ENCODE data around the gene KIF18B. TPM values are rescaled to one million over a fixed set of nuclear protein-coding genes. Genes with fewer than 3 reads are reported as not detected.

The KIF18B gene
- total and polyA plus RNA-seq, 2 donors (not counting 3 experiments of a cell fraction or from before 2014, with no cell fraction given), result 24.5 to 50.3 TPM

DNA sequence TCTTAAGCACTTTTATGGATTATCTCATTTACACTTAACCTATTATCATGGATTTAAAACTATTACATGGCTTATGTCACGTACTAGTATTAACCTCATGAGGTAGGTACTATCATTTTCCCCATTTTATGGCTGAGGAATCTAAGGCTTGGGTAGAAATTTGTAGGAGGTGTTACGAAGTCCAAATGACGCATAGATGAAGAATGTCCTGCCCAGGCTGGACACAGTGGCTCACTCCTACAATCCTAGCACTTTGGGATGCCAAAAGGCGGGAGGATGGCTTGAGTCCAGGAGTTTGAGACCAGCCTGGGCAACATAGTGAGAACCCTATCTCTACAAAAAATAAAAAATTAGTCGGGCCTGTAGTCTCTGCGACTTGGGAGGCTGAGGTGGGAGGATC lies 25.4 kb upstream of the KIF18B start:
- intact Hi-C loops (cut with micrococcal nuclease), result no loop called here
- dilution Hi-C loops (cut with MboI; ENCODE audit: extremely low pct_ligation_motif_present, low sequenced_read_pairs), result no loop called here
- Histone ChIP-seq H3K36me3 (ENCODE audit: control insufficient read depth in 2 of 2, extremely low read depth in 1 of 2, insufficient read depth in 2 of 2, low read length in 2 of 2) (no peaks in the 10 kb centered on the region), H3K4me2 (ENCODE audit: insufficient read depth, low read length) (no peak overlapping the region), H2AFZ (ENCODE audit: low read depth, low read length) (no peak overlapping the region), H3K27ac (ENCODE audit: insufficient read depth, low read depth, low read length) (no peak overlapping the region), H3K4me3 (replicated peaks in 1 of 3; ENCODE audit: insufficient read depth in 1 of 3, low read depth in 1 of 3, low read length in 3 of 3) (no peak overlapping the region), H3K4me1 (ENCODE audit: control insufficient read depth, extremely low read depth, insufficient read depth, low read length) (peaks cover 8% of the 10 kb centered on the region), H3K9me3 (replicated peaks; ENCODE audit: control insufficient read depth, insufficient read depth, low read length) (no peaks in the 10 kb centered on the region), H3K9me1 (replicated peaks; ENCODE audit: control insufficient read depth, extremely low read depth, insufficient read depth, low read length) (no peaks in the 10 kb centered on the region), H4K20me1 (replicated peaks; ENCODE audit: control insufficient read depth, extremely low read depth, insufficient read depth, low read length) (no peaks in the 10 kb centered on the region), H3K27me3 (ENCODE audit: control insufficient read depth in 2 of 2, insufficient read depth in 2 of 2, low read length in 2 of 2) (peaks cover 28 to 39% of the 10 kb centered on the region in 2 experiments), H3K9ac (replicated peaks; ENCODE audit: extremely low read depth, insufficient read depth, low read length) (no peak overlapping the region), H3K79me2 (ENCODE audit: control insufficient read depth, insufficient read depth, low read length) (no peaks in the 10 kb centered on the region)
- FAIRE-seq (no peak), DNase-seq (ENCODE audit: low read depth, low spot score) (no peak)
- POLR2A ChIA-PET, result no interaction called here
- CTCF ChIA-PET, result no interaction called here
- TF ChIP-seq MYC (IDR thresholded peaks at IDR 0.05; ENCODE audit: low read depth, low read length) (no peak), EZH2 (IDR thresholded peaks at IDR 0.05; ENCODE audit: borderline replicate concordance, low read depth, low read length, severe bottlenecking) (no peak), GATA2 (IDR thresholded peaks at IDR 0.05; ENCODE audit: insufficient read depth, insufficient read length, low read depth, low read length) (no peak), JUN (IDR thresholded peaks at IDR 0.05; ENCODE audit: borderline replicate concordance, insufficient read depth, insufficient read length, low read depth) (no peak), MAX (IDR thresholded peaks at IDR 0.05; ENCODE audit: insufficient read depth, insufficient read length) (no peak), FOS (IDR thresholded peaks at IDR 0.05; ENCODE audit: borderline replicate concordance, insufficient read depth, low read length) (no peak), POLR2AphosphoS5 (IDR thresholded peaks at IDR 0.05; ENCODE audit: insufficient read depth, low read depth, low read length) (no peak), POLR2A (IDR thresholded peaks at IDR 0.05; ENCODE audit: low read depth, low read length) (no peak)
- TF ChIP-seq, protein P1, sequence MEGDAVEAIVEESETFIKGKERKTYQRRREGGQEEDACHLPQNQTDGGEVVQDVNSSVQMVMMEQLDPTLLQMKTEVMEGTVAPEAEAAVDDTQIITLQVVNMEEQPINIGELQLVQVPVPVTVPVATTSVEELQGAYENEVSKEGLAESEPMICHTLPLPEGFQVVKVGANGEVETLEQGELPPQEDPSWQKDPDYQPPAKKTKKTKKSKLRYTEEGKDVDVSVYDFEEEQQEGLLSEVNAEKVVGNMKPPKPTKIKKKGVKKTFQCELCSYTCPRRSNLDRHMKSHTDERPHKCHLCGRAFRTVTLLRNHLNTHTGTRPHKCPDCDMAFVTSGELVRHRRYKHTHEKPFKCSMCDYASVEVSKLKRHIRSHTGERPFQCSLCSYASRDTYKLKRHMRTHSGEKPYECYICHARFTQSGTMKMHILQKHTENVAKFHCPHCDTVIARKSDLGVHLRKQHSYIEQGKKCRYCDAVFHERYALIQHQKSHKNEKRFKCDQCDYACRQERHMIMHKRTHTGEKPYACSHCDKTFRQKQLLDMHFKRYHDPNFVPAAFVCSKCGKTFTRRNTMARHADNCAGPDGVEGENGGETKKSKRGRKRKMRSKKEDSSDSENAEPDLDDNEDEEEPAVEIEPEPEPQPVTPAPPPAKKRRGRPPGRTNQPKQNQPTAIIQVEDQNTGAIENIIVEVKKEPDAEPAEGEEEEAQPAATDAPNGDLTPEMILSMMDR (IDR thresholded peaks at IDR 0.05; ENCODE audit: extremely low read depth in 1 of 2, insufficient read depth in 1 of 2, low read depth in 1 of 2, low read length in 2 of 2), result no peak
- no TSS peak for BruUV-seq (replicated peaks)

Data from endothelial cell of umbilical vein (primary cell).